HTR-8/SVneo (cell line): ENCODE data around the gene CBARP.

Experiments used
- DNase-seq: peaks from one replicate; pipeline ENCODE4 v3.0.0; 2011; ENCODE audit warnings: low spot score, mixed read lengths; ENCODE audit not compliant: insufficient read length
- FAIRE-seq: peaks from 2 replicates; lab custom pipeline; 2011; peaks lifted over from hg19 to GRCh38; lab: Jason Lieb, UNC

CBARP gene

GRCh38 chr19:1243768-1244692 is 6.2 kb upstream of the CBARP start:
- DNase-seq: no peak
- FAIRE-seq: no peak

- FAIRE-seq (peak; percentile 91), DNase-seq (peak; percentile 95)
These were observed 3.8 kb upstream of the CBARP start, which contains the start of gene ATP5F1D for GRCh38 chr19:1241417-1242095. Gene ATP5F1D, plus strand, starts transcription at chr19:1241751. Its CDS starts 100 bp downstream, at chr19:1241851.

GRCh38 chr19:1240925-1241324 is 3.1 kb upstream of the CBARP start:
- FAIRE-seq (no peak), DNase-seq (no peak)

DNA sequence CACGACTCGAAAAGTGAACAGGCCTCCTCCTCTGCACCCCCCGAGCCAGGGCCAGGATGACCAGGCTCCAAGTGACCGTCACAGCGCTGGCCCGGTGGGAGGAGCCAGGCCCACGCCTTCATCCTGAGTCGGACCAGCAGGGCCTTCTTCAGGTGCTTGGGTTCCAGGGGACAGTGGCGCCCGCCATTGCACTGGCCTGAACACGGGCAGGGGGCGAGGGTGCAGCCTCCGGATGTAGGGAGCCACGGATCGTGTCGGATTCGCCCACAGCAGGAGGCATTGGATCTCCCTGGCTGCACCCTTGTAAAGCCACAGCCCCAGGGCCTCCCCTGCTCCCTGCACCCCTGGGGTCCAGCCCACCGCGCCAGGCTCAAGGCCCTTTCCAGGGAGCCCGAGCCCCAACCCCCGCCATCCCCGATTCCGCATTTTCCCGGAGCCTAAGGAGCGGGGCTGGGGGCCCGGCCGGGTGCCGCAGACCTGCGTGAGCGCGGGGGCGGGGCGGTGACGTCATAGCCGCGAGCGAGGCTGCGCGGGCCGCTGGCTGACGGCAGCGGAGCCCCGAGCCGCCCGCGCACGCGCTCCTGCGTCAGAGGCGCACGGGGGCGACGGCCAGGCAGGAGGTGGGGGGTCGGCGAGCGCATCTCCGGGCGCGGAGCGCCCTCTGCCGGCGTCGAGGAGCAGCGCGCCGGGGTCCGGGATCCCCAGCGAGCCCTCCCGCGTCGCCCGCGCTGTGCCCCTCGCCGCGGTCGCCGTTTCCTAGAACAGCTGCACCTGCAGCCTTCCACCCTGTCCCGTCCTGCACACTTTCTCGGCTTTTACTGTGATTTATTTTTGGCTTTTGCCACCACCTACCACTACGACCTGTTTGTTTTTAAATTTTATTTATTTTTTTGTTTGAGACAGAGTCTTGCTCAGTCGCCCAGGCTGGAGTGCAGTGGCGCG is 2.3 kb upstream of the CBARP start:
- FAIRE-seq (peak; percentile 76), DNase-seq (peak; percentile 89)

GRCh38 chr19:1239420-1239795 is 1.6 kb upstream of the CBARP start:
- DNase-seq: no peak
- no peak for FAIRE-seq

GRCh38 chr19:1238369-1239303 is 831 bp upstream of the CBARP start:
- FAIRE-seq: no peak

DNA sequence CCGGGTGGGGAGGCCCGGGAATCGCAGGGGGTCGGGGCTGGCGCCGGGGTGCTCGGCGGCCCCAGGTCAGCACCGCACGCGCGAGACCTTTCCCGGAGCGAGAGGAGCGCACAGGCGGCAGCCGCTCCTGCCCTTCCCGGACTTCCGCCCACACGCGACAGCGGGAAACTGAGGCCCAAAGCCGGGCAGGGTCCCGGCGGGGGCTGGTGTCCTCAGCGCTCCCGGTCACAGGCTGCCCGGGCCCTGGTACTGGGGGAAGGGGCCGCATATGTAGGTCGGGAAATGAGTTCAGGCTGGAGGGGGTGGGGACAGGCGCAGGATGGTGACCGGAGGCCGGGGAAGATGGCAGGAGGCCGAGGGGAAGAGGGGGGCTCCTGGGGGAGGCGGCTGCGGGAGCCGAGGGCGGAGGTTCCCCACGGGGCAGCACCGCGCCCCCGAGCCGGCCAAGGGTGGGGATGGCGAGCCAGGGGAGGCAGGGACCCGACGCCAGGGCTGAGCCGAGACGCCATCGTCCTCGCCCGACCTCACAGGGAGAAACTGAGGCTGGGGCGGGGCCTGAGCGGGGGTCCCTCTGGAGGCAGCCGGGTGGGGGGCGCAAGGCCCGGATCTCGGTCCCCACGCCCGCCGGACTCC is 662 bp downstream of the CBARP start:
- FAIRE-seq (no peak), DNase-seq (no peak)

More at GRCh38 chr19:1238369-1239303, 831 bp upstream of the CBARP start:
- DNase-seq: no peak

GRCh38 chr19:1236576-1236975 is 1.2 kb downstream of the CBARP start:
- DNase-seq (no peak), FAIRE-seq (no peak)

GRCh38 chr19:1235625-1236538 is 1.9 kb downstream of the CBARP start:
- FAIRE-seq (peak; percentile 26), DNase-seq (no peak)

GRCh38 chr19:1234955-1235380 is 2.8 kb downstream of the CBARP start:
- FAIRE-seq (no peak), DNase-seq (no peak)

DNA sequence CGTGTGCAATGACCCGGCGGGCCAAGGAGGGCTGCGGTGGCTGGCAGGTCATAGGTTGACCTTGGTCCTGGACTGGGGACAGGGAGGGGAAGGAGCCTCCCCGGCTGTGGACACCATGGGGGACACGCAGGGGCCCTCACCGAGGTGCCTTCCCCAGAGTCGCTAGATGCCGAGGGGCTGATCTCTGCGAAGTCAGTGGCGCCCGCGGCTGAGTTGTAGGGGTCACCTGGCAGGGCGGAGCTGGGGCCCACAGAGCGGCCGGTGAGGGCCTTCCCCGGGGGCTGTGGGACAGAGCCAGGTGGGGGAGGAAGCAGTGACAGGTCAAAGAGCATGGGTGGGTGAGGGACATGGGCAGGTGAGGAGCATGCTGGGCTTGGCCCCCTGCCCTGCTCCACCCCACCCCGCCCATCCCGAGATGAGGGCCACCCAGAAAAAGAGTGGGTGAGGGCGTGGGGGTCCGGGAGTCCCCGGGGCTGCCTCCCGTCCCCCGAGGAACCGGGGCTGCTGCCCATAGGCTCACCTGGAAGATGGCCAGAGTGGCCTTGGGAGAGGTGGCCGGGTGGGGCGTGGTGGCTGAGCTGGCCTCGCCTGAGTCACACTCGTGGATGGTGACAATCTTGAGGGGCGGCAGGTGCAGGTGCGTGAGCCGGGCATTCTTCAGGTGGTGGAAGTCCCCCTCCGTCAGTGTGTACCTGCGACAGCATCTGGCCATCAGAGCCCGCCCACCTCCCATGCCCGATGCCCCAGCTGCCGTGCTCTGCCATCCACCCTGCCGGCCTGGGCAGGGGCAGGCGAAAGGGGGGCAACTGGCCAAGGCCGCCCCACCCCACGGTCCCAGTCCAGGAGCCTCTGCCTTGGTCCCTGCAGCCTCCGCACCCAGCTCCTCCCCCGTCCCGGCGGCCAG is 3.5 kb downstream of the CBARP start:
- FAIRE-seq (no peak), DNase-seq (no peak)

DNA sequence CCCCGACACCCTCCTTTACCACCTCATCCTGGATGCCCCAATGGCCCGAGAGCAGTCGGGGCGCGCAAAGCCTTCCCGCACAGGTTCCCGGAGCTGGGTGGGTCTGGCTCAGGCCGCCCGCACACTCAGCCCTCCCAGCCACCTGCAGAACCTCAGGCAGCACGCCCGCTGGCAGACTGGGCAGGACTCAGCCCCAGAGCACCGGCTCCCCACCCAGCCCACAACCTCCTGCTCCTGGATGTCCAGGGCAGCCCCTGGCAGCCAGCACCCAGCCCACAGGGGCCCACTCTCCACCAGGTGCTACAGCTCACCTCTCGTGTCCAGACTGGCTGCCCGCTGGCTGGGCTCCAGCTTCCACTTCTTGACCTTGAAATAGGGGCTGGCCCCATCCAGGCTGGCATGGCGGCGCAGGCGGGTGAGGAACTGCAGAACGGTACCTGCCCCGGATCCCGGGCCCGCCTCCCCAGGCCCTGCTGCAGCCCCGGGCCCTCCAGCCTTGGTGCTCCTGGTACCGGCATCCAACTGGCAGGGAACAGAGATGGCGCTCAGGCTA is 4.6 kb downstream of the CBARP start:
- FAIRE-seq (no peak), DNase-seq (no peak)

- no peak for FAIRE-seq
These were observed 5.1 kb downstream of the CBARP start for GRCh38 chr19:1232652-1233072.

GRCh38 chr19:1231729-1232637 is 5.8 kb downstream of the CBARP start:
- no peak for DNase-seq
- no peak for FAIRE-seq

More at GRCh38 chr19:1232652-1233072, 5.1 kb downstream of the CBARP start:
- no peak for DNase-seq

- no peak for DNase-seq
- no peak for FAIRE-seq
These were observed 6.9 kb downstream of the CBARP start for GRCh38 chr19:1230783-1231489.
